Fibroblast of skin of right biceps (primary cell): ENCODE measurements around the gene CADPS.
A peak's percentile ranks its signal among the peaks of the same experiment; 100 is the strongest.

Experiments
- DNase-seq: peaks from one replicate; pipeline ENCODE4 v3.0.0-alpha.2; 2013

CADPS gene

DNA sequence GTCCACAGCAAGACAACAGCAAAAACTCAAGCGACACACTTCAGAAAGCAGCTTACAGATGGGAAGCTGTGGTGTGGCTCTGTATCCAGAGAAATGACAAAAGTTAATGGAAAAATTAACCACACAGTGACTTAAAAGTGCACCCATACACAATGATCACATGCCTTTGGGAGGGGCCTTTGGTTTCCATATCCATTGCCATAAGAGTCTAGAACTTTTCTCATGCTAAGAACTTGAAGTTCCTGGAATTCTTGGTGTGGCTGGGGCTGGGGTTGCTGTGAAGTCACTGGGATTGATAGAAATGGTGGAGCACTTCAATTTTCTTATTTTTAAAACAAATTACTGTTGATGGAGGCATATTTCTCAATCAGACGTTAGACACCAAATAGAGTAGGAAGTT is 393.3 kb downstream of the CADPS start:
- DNase-seq: no peak

DNA sequence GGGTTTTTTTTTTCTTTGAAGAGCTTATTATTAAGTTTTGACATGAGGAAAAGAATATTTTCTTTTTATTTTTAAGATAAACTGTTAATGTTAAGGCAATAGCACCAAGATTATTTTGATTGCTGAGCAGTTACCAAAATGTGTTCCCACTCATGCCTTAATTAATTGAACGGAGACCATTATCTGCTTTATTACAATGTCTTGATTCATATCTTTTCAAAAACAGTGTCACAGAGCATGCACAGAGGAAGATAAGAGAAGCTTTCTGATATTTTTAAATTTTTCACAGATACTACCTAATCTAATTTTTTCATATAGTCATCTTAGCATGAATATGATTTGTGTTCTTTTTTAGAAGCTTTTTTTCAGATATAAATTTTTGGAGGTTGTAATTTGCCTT is 395.2 kb downstream of the CADPS start:
- no peak for DNase-seq

DNA sequence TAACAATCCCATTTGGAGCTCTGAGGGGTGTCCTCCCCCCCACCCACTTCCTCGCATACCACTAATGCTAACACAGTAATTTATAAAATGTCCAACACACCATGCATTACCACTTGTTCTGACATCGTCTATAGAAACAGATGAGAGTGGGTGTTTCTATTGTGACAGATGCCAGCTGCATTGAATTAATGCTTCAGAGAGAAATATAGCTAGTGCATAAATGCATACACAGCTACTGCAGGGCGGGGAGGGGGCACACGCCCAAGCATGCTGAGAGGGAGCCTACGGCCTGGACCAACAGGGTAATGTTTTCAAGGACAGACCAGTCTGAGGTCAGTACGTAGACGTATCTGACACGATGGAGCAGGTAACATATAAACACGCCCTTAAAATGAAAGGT is 395.9 kb downstream of the CADPS start:
- no peak for DNase-seq

DNA sequence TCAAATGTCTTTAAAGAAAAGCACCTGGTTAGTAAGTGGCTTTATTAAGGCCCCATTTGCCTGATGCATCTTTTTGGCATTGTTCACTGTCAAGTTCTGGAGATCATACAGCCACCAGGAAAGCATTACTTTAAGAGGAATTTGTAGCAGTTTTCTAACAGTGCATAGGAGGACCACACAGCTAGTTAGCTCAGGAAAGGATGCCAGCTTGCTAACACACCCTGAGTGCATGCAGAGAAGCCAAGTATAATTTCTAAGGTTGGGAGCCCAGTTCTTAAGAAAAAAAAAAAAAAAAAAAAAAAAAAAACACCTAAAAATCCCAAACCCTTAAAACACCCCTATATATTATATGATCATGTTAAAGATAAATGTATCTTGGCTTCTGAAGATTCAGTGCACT is 399.9 kb downstream of the CADPS start:
- no peak for DNase-seq

DNA sequence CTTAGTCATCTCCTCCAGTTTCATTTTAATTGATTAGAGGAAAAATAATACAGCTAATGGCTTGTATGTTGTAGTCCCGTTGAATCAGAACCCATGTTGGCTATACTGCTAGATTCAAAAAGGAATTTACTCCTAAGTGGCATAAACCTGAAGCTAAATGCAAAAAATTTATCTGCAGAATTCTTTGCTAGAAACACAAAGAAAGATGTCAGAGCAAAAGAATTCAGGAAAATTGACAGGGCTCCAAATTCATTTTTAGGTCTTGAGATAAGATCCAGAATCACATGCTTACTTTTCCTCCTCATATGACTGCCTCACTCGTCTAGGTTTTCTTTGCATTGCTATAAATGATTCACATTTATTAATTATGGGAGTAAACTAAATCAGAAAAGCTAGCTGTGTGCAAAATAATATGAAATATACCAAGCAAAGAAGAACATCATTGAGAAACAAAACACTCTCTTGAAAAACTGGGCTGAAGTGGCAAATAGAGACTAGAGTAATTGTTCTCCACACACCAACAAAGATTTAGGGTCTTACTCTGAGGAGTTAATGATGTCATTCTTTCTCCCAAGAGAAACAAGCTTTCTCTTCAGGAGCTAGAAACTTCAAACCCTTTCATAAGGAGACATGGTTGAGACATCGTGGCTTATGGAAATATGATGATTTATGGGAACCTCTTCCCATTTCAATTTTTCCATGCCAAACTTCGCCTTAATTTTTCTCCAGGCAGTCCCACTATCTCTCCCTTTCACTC is 407.1 kb downstream of the CADPS start:
- peak; percentile 41 for DNase-seq

DNA sequence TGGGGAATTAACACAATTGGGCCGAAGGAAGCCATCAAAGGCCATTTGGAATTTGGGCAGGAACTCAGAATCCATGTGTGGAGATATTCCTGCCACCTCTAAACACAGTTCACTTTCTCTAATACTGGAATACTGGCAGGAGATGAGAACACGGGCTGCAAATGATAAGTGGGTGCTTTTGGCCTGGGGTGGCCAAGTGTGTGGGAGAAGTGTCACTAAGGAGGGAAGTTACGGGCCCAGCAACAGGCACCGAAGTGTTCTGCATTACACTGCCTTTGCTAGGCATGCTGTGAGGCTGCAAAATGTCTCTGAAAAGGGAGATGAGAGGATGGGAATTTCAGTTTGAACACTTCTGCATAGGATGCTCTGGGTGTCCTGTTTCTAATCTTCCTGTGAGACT is 412.4 kb downstream of the CADPS start:
- no peak for DNase-seq

DNA sequence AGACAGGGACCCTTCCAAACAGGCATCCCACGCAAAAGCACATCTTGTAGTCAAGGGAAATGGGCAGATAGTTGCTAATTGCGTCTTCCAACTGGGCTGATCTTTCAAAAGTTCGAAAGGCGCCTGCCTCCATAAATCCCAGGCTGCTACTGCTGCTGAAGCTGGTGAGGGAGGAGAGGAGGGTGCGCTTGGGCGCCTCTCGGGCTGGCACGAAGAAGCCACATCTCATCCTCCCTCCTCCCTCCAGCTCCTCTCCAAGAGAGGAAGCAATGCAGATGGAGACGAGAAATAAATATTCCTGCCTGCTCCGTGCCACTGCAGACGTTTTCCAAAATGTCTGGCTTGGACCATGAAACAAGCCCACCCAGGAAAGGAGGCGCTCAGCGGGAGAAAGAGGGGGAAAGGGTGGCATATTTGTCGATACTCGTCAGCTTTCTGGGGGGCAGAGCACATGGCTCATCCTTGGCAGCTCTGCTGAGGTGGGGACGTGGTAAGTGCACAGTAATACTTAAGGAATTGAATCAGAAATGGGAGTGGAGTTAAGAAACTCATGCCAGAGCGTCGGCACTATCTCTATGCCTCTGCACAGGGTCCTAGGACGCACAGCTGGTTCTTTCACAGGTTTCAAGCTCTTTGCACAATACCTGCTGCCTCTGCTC is 413.0 kb downstream of the CADPS start:
- peak; percentile 30 for DNase-seq

DNA sequence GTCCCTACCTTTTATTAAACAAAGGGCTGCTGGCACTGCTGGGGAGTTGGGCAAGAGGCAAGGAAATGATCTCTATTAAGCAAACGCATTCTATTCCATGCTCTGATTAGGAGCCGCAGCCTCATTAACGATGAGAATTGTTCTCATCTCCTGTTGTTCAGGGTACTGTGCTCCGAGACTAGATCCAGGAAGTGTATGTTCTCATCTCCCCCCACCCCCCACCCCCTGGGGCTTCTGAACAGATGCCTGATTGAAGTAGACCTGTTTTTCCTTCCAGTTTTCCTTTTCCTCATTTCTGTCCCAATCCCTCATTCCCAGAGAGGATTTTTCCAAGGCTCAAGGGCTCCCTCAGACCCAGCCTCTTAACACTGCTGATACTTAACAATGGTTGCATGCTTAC is 420.3 kb downstream of the CADPS start:
- no peak for DNase-seq

DNA sequence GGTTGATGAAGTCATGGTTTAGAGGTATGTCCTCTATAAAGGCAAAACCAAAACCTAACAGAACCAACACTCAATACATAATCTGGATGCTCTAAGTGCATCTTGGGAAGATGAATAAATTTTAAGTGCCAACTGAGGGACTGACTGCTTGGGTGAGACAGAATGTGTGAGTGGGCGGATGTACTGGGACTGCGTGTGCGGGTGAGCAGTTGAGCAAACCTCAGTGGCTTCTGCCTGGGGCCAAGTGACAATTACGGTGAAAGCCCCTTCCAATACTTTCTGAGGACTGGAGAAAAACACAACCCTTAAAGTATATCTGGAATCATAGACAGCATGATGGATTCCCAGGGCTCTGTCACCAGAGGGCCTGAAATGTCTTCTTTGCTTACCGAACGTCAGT is 421.8 kb downstream of the CADPS start:
- no peak for DNase-seq

DNA sequence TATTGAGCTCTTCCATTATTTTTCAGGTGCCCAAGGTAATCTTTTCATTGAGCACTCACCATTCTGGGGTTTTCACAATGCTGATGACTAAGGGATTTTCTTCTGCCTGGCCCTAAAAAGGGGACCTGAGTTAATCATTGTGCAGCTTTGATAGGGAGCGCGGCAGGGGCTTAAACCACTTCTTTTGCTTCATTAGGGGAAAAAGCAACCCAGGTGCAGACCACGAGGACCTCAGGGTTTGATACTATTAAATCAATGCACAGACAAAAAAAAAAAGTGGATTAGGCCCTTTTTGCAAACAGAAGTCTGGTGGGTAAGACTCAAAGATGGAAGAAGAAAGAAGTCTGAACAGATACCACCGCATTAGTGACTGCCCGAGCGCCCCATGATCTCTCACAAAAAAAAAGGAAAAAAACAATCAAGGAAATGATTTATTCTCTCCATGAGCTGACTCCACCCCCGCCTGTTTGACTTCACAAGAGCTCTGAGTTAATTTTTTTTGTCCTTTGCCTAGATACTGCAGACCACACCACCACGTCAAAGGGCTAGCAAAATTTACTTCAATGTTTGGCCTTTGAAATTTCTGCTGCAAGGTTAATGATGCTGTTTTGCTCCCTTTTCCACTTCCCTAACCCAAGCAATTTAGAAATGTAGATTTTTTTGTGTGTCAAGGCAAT is 423.9 kb downstream of the CADPS start:
- no peak for DNase-seq

DNA sequence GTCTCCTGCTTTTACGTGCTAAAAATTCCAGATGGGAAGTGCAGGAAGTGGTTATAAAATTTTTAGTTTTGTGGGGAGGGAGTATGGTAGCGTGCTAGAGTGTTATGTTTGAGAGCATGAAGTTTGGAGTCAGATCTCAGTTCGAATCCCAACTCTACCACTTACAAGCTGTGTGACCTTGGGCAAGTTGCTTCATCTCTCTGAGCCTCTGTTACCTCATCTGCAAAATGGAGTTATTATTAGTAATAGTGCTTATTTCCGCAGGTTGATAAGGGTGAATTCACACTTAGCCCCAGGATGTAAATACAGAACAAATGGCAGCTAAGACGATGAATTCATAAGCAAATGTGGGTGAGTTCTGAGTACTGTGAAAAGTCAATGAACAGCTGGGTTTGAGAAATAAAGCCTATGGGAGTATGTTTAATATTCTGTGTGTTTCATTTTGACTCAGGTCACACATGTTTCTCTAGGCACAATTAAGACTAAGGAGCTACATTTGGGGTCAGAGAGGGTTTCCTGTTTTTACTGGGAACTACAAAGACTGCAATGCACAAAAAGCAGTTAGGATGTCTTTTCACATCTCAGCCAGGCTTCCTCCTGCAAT is 428.8 kb downstream of the CADPS start:
- DNase-seq: no peak

DNA sequence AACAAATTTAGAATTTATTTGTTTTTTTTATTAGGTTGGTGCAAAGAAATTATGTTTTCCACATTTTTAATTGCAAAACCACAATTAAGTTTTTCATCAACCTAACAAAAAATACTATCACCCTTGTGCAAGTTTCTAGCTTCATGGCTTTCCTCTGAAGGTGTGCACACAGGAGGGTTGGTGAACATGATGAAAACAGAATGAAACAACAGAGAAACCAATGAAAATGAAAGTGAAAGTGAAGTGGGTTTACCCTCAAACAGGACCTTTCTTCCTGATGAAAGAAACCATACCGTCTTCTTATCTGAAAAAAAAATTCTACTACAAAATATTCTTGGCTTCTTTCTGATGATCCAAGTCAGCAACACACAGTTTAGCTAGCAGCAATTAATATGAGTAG is 429.9 kb downstream of the CADPS start:
- peak; percentile 17 for DNase-seq

DNA sequence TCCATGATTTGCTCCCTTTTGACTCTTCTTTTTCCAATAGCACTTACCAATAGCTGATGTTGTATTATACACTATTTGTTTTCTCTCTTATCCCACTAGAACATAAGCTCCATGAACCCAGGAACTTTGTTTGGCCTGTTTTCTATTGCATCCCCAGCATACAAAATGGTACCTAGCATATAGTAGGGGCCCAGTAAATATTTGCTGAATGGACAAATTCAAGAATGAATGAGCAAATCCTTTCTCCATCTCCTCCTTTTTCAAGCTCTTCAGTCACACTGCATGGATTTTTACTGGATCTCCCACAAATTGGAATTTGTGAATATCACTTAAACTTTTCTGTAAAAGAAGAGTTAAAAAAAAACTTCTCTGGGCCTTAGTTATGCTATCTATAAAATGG is 435.2 kb downstream of the CADPS start:
- no peak for DNase-seq

DNA sequence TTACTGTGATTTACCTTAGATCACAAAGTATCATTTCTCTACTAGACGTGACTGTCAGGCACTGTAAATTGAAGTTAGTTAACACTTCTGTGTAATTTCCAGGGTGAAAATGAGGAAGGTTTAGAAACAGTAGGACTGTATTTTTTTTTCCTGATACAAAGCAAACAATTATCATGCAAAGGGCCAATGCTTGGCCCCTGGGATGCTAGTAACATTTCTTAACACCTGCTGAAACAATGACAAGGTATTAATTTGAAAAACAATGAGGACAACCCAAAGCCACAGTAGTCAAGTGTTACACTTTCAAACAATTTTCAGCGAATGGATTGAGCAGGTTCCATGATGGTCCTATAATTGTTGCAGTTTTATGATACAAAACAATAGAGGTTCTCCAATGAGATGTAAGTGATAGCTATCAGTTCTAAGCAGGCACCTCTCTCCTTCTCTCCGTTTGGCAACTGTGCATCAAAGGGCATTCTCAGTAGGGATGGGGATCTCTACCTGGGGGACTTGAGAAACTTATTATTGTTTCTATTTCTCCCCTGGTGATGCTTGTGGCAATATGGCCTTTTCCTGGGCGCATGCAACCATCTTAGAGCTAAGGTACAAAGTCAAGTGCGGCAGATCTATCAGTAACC is 435.9 kb downstream of the CADPS start:
- no peak for DNase-seq

DNA sequence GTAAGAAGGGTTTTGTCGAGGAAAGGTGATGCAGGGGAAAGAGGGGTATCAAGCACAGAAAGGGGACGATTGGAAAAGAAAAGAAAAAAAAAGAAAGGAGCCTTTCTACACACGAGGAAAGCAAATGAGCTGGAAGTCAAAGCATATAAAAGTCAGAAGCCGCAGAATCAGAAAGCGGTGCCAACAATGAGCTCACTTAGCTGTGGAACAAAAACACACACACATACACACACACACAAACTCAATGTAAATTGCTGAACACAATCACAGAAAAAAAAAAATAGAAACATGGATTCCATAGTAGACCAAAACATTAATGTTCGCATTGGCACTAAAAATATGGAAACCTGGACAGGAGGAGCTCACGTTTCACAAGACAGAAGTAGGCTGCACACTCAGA is 438.4 kb downstream of the CADPS start:
- DNase-seq: peak; percentile 4

DNA sequence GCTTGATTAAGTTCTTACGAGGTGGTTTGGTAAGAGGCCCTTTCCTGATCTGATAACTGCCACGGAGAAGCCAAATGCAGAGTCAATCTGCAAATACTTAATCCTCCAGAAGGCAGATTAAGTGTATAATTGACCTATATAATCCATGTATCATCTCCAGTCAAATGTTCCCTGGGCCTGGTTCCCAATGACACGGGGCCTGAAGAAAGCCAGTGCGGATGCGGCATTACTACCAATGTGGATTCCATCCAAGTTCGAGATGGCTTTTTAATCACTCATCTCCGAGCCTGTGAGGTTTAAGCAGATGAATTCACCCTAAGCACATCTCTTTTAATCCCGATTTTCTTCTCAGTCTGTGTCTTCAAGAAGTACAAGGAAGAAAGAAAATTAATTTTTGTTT is 441.8 kb downstream of the CADPS start:
- DNase-seq: no peak

DNA sequence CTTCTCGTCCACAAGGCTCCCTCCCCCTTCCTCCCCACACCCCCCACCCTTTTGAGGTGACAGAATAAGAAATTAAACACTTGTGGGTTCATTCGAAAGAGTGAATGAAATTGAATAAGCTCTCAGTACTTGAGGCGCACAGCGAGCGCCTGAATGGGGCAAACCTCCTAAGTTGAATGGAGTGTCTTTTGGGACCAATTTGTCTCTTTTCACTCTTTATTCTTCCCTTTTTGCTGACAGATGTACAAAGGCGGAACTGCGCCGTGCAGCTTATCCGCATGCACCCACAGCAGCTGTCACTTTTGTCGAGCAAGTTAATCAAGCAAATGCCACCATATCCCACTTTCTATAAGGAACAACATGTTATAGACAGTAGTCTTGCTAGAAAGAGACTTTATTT is 454.0 kb downstream of the CADPS start:
- no peak for DNase-seq

DNA sequence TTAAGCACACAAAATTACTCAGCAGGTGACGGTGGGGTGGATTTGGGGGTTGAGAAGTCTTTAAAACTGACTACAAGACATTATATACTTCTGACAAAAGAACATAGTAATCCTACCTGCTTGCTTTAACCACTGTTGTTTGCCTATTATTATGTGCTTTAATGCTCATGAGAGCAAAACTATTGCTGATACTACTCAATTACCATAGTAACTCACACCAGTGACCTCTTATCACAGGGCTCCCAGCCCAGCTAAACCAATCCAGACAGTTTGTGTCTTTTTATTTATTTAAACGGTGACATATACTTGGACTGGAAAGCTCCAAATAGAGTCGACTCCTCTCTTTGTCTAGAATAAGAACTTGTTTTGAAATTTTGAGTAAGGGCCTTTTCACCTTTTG is 459.1 kb downstream of the CADPS start:
- no peak for DNase-seq

DNA sequence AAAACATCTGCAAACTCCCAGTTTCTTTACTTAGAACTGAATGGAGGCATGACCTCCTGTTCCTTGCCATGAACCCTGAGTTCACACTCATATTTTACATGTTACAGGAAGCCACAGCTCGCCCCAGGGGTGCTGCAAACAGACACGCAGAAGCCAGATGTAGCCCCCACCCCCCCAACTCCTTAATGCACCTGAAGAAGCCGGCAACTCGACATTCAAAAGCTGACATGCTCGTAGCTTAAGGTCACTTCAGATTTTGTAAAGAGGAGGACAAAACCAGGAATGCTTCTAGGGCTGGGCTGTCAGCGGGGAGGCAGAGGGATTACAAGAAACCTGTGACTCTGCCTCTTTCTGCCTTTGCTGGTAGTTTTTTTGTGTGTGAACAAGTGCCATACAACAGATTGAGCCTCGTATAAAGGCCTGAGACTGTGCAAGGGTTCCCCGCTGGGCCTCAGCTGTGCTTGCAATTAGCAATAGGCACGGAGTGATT is 459.9 kb downstream of the CADPS start:
- DNase-seq: no peak

DNA sequence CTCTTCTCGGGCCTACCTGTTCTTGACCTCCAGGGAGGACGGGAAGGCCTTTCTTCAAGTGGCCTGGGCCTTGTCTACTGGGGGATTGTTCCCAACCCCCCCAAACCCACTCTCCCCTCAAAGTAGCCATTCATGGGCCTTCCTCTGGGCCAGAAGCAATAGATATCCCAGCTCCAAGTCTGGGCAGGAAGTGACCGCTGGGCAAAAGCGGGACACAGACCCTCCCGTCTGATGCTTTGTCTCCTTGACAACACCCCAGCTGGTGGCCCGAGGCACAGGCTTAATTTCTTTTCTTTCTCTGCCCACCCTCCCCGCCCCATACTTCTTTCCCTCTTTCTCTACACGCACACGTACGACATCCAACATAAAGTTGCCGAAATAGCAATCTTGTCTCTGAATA is 460.4 kb downstream of the CADPS start:
- DNase-seq: no peak

DNA sequence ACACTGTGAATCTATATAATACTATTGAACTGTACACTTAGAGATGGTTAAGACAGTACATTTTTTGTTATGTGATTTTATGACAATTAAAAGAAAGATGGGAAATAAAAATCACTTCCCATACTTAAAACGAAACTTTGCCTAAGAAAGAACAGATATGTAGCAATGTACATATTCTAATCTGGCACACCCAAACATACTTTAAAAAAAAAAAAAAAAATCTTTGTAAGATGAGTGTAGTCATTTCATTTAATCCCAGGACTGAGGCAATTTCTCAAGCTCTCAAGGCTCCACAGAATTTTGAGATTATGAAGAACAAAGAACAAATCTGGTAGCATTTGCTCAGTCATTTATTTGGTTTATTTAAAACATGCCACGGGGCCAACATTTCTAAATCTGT is 461.5 kb downstream of the CADPS start:
- DNase-seq: no peak

DNA sequence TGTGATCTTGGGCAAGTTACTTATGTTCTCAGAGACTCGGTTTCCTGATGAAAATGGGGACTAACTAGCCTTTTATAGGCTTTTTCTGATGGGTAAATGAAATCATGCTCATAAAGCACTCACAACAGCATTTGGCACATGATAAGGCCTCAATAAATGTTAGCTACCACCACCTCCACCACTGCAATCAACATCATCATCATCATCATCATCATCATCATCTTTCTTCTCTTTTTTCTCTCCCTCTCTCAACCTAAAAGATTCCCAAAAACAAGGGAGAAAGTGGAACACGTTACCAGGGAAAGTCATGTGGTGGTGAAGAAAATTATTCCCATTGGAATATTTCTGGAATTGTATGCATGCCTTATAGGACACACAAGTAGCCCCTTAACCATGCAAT is 468.3 kb downstream of the CADPS start:
- no peak for DNase-seq

DNA sequence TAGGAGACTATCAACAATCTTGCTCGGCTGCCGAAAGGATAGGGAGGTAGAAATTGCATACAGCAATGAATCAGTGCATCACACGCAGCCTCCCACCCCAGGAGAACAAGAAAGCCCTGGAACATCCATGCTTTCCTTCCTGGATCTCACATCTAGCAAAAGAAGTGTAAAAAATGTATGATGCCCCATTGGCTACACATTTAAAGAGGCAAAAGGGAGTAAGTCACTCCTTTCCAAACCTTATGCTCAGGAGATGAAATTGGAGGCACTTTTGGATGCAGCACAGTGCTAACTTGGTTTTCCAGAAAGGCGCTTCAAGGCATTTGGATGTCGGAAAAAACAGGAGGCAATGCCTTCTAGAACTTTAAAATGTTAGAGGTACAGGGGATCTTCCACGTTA is 469.6 kb downstream of the CADPS start:
- DNase-seq: no peak
